NB4 (cell line): Measurements from ENCODE around the gene CELF5.

ENCODE experiments used
- DNase-seq: peaks from one replicate; pipeline ENCODE4 v3.0.0; 2010; ENCODE audit warnings: low read depth
- H3K4me3 ChIP-seq: one replicate; pipeline ENCODE4 v1.5.1; 2011; ENCODE audit warnings: mild to moderate bottlenecking, low read depth, low read length, moderate library complexity
- MYC ChIP-seq: IDR thresholded peaks from 2 replicates; pipeline ENCODE4 v1.6.1; 2011; ENCODE audit warnings: low read depth, low read length
- POLR2A ChIP-seq: IDR thresholded peaks from 2 replicates; pipeline ENCODE4 v1.6.1; 2011; ENCODE audit warnings: mild to moderate bottlenecking; ENCODE audit not compliant: insufficient read length; ENCODE audit errors: extremely low read depth
- TF ChIP-seq, protein P1 (sequence below): IDR thresholded peaks from one replicate; pipeline ENCODE4 v1.5.1; 2012; ENCODE audit warnings: low read depth, low read length
- TF ChIP-seq, protein P2 (sequence below): IDR thresholded peaks from 2 replicates; pipeline ENCODE4 v1.6.1; 2011; ENCODE audit warnings: low read depth, low read length

Gene CELF5

DNA sequence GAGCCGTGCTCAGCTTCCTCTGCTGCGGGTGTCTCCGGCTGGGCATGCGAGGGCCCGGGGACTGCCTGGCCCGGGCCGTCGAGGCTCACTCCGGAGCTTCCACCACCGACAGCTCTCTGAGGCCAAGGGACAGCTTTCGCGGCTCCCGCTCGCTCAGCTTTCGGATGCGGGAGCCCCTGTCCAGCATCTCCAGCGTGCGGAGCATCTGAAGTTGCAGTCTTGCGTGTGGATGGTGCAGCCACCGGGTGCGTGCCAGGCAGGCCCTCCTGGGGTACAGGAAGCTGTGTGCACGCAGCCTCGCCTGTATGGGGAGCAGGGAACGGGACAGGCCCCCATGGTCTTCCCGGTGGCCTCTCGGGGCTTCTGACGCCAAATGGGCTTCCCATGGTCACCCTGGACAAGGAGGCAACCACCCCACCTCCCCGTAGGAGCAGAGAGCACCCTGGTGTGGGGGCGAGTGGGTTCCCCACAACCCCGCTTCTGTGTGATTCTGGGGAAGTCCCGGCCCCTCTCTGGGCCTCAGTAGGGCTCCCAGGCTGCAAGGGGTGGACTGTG lies 44.6 kb upstream of the CELF5 start:
- TF ChIP-seq, protein P1, sequence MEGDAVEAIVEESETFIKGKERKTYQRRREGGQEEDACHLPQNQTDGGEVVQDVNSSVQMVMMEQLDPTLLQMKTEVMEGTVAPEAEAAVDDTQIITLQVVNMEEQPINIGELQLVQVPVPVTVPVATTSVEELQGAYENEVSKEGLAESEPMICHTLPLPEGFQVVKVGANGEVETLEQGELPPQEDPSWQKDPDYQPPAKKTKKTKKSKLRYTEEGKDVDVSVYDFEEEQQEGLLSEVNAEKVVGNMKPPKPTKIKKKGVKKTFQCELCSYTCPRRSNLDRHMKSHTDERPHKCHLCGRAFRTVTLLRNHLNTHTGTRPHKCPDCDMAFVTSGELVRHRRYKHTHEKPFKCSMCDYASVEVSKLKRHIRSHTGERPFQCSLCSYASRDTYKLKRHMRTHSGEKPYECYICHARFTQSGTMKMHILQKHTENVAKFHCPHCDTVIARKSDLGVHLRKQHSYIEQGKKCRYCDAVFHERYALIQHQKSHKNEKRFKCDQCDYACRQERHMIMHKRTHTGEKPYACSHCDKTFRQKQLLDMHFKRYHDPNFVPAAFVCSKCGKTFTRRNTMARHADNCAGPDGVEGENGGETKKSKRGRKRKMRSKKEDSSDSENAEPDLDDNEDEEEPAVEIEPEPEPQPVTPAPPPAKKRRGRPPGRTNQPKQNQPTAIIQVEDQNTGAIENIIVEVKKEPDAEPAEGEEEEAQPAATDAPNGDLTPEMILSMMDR: no peak
- TF ChIP-seq MYC (no peak), POLR2A (no peak)
- TF ChIP-seq, protein P2, sequence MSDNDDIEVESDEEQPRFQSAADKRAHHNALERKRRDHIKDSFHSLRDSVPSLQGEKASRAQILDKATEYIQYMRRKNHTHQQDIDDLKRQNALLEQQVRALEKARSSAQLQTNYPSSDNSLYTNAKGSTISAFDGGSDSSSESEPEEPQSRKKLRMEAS: peak; percentile 25; the same call in 1 of the 2 replicates
- peak overlapping the region; percentile 81 for H3K4me3 ChIP-seq
- peak; percentile 56 for DNase-seq

DNA sequence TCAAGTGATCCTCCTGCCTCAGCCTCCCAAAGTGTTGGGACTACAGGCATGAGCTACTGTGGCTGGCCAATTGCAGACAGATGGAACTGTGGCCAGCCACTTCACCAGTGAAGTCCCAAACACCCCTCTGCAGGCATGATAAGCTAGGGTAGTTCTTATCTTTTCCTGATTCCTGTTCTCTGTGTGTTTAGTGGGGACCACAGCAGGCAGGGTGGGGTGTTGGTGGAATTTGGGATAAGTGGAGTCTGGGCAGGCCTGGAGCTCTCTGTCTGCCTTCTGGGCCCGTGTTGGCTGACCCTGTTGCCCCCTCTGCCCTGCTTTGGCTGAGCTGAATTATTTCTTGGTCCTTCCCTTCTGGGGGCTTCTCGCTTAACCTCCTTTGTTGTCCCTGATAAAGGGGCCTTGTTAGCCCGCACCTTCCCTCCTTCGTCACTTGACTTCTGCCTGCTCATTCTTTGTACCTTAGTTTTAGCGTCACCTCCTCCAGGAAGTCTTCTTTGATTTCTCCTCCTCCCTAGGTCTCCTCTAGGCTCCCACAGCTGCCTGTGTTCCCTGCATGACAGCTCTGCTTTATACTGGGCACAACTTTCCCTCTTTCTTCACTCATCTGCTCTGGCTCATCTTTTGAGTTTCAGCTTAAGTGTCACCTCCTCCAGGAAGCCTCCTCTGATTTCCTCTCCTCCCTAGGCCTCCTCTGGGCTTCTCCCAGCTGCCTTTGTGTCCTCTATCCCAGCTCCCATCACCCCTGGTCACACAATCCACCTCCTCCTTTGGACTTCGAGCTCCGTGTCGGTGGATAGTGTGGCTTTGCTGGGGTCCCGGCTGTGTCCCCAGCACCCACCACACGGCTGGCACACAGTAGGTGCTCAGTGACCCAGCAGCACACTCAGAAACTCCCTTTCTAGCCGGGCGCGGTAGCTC lies 40.5 kb upstream of the CELF5 start:
- DNase-seq: no peak
- TF ChIP-seq, protein P2: no peak
- TF ChIP-seq MYC (no peak), POLR2A (no peak)
- TF ChIP-seq, protein P1: no peak
- no peak overlapping the region for H3K4me3 ChIP-seq

DNA sequence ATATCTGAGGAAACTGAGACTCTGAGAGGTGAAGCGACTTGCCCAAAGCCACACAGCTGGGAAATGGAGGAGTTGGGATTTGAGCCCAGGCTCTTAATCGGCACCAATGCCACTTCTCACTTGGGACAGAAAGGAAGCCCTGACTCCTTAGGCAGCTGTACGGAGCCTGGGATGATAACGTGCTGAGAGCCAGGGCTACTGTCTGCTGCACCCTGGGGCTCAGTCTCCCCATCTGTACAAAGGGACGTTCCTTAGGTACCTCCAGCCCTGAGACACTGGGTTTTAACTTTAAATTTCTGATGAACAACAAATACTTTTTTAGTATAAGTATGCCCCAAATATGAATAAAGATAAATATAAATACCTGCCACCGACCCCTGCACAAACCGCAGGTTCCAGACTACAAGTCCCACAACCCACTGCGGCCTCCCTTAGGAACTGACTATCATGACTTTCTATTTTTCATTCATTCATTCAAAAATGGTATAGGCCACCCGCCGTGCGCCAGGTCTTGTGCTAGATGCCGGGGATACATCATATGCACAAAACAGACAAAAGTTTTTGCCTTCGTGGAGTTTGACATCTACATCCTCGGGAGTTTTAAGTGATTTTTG lies 39.5 kb upstream of the CELF5 start:
- DNase-seq: no peak
- H3K4me3 ChIP-seq: peak overlapping the region; percentile 72
- TF ChIP-seq, protein P1: no peak
- no peak for TF ChIP-seq MYC
- TF ChIP-seq, protein P2: no peak
- no peak for TF ChIP-seq POLR2A

DNA sequence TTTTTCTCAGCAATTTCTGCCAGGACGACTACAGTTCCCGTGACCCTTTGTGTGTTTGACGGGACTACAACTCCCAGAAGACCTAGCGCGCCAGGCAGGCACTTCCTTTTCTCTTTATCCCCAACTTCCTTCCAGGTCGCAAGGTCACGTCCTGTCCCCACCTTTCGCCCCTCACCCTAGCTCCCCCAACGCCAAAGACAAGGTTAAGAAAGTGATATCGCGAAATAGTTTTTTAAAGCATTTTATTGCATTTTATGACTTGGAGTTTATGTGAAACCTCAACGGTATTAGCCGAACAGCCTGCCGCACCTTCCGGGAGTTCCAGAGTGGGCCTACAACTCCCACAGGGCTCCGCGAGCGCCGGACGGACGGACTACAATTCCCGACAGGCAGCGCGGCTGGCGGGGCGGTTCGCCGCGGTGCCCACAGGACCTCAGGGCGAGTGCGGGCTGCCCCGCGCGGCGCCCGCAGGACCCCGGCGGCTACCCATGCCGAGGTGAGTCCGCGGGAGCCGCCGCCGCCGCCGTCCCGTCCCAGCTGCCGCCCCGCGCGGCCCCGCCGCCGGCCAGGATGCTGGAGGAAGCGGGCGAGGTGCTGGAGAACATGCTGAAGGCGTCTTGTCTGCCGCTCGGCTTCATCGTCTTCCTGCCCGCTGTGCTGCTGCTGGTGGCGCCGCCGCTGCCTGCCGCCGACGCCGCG lies 38.9 kb upstream of the CELF5 start, which contains the start of gene NCLN:
Gene NCLN (plus strand): TSS at position 470 of the 699 bp plus-strand sequence. CDS start 101 bp downstream, at position 571.
- TF ChIP-seq POLR2A: peak; percentile 31
- TF ChIP-seq MYC: peak; percentile 17; the same call in 1 of the 2 replicates
- TF ChIP-seq, protein P2: peak; percentile 38; the same call in 1 of the 2 replicates
- TF ChIP-seq, protein P1: no peak
- H3K4me3 ChIP-seq: peak within 1 kb of the TSS; percentile 80
- DNase-seq: peak; percentile 91

DNA sequence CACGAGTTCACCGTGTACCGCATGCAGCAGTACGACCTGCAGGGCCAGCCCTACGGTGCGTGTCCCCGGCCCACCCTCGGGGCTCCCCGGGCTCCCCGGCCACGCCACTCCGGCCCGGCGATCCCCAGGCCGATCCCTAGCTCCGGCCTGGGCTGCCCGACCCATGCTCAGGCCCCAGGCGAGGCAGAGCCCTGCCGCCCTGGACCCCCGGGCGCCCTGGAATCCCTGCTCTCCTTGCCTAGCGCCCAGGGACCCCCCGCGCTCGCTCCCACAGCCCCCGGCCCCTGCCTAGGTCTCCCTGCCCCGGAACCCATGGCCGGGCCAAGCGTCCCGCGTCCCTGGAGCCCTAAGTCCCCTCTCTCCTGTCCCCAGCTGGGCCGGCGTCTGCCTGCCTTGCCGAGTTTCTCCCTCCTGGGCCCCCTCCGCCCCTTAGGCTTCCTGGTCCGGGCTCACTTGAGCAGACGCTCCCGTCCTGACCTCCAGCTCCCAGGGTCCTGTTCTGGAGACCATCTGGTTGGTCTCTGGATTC lies 38.2 kb upstream of the CELF5 start:
- TF ChIP-seq, protein P2: no peak
- TF ChIP-seq MYC (peak; percentile 5; the same call in 1 of the 2 replicates), POLR2A (no peak)
- TF ChIP-seq, protein P1: no peak
- peak; percentile 28 for DNase-seq
- H3K4me3 ChIP-seq: peak overlapping the region; percentile 80
